ENCODE data around the gene FAM83E. TPM values are rescaled to one million over a fixed set of nuclear protein-coding genes. Genes with fewer than 3 reads are reported as not detected.

FAM83E gene
- total and polyA plus RNA-seq, 2 experiments from 2014 or later: 1.0 to 2.3 TPM

GRCh38 chr19:48598996-48599700 is 15.7 kb downstream of the FAM83E start (continued):
- TF ChIP-seq, protein P1, sequence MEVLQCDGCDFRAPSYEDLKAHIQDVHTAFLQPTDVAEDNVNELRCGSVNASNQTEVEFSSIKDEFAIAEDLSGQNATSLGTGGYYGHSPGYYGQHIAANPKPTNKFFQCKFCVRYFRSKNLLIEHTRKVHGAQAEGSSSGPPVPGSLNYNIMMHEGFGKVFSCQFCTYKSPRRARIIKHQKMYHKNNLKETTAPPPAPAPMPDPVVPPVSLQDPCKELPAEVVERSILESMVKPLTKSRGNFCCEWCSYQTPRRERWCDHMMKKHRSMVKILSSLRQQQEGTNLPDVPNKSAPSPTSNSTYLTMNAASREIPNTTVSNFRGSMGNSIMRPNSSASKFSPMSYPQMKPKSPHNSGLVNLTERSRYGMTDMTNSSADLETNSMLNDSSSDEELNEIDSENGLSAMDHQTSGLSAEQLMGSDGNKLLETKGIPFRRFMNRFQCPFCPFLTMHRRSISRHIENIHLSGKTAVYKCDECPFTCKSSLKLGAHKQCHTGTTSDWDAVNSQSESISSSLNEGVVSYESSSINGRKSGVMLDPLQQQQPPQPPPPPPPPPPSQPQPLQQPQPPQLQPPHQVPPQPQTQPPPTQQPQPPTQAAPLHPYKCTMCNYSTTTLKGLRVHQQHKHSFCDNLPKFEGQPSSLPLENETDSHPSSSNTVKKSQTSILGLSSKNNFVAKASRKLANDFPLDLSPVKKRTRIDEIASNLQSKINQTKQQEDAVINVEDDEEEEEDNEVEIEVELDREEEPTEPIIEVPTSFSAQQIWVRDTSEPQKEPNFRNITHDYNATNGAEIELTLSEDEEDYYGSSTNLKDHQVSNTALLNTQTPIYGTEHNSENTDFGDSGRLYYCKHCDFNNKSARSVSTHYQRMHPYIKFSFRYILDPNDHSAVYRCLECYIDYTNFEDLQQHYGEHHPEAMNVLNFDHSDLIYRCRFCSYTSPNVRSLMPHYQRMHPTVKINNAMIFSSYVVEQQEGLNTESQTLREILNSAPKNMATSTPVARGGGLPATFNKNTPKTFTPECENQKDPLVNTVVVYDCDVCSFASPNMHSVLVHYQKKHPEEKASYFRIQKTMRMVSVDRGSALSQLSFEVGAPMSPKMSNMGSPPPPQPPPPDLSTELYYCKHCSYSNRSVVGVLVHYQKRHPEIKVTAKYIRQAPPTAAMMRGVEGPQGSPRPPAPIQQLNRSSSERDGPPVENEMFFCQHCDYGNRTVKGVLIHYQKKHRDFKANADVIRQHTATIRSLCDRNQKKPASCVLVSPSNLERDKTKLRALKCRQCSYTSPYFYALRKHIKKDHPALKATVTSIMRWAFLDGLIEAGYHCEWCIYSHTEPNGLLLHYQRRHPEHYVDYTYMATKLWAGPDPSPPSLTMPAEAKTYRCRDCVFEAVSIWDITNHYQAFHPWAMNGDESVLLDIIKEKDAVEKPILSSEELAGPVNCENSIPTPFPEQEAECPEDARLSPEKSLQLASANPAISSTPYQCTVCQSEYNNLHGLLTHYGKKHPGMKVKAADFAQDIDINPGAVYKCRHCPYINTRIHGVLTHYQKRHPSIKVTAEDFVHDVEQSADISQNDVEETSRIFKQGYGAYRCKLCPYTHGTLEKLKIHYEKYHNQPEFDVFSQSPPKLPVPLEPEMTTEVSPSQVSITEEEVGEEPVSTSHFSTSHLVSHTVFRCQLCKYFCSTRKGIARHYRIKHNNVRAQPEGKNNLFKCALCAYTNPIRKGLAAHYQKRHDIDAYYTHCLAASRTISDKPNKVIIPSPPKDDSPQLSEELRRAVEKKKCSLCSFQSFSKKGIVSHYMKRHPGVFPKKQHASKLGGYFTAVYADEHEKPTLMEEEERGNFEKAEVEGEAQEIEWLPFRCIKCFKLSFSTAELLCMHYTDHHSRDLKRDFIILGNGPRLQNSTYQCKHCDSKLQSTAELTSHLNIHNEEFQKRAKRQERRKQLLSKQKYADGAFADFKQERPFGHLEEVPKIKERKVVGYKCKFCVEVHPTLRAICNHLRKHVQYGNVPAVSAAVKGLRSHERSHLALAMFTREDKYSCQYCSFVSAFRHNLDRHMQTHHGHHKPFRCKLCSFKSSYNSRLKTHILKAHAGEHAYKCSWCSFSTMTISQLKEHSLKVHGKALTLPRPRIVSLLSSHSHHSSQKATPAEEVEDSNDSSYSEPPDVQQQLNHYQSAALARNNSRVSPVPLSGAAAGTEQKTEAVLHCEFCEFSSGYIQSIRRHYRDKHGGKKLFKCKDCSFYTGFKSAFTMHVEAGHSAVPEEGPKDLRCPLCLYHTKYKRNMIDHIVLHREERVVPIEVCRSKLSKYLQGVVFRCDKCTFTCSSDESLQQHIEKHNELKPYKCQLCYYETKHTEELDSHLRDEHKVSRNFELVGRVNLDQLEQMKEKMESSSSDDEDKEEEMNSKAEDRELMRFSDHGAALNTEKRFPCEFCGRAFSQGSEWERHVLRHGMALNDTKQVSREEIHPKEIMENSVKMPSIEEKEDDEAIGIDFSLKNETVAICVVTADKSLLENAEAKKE (CRISPR knock-in tag; IDR thresholded peaks at IDR 0.05): no peak

GRCh38 chr19:48596679-48597465 is 18.0 kb downstream of the FAM83E start:
- DNase-seq (ENCODE audit: low spot score) (no peak), ATAC-seq (no peak)
- Histone ChIP-seq H3K27ac (ENCODE audit: low read depth) (no peak overlapping the region), H3F3A (replicated peaks; ENCODE audit: low read depth) (no peaks in the 10 kb centered on the region), H3K4me1 (ENCODE audit: insufficient read depth) (no peaks in the 10 kb centered on the region), H3K36me3 (ENCODE audit: insufficient read depth) (no peaks in the 10 kb centered on the region), H3K9me2 (ENCODE audit: insufficient read depth) (no peaks in the 10 kb centered on the region), H3K4me2 (no peak overlapping the region), H3K27me3 (ENCODE audit: insufficient read depth) (no peaks in the 10 kb centered on the region), H2AFZ (no peak overlapping the region), H3K4me3 (no peak overlapping the region), H3K79me2 (replicated peaks; ENCODE audit: insufficient read depth) (no peaks in the 10 kb centered on the region), H4K20me1 (replicated peaks; ENCODE audit: insufficient read depth) (no peaks in the 10 kb centered on the region)
- H3K36me3 Mint-ChIP-seq (ENCODE audit: low read depth): no peaks in the 10 kb centered on the region; the same call in 2 of the 3 replicates
- no peak overlapping the region for H3K4me3 Mint-ChIP-seq
- no peaks in the 10 kb centered on the region for H3K9me3 Mint-ChIP-seq
- H3K4me1 Mint-ChIP-seq: no peaks in the 10 kb centered on the region
- H3K27me3 Mint-ChIP-seq (ENCODE audit: insufficient read depth, low read depth, poor library complexity): peaks cover 5% of the 10 kb centered on the region
- H3K27ac Mint-ChIP-seq: no peak overlapping the region
- TF ChIP-seq, protein P1 (CRISPR knock-in tag; IDR thresholded peaks at IDR 0.05): no peak
- TF ChIP-seq, protein P2, sequence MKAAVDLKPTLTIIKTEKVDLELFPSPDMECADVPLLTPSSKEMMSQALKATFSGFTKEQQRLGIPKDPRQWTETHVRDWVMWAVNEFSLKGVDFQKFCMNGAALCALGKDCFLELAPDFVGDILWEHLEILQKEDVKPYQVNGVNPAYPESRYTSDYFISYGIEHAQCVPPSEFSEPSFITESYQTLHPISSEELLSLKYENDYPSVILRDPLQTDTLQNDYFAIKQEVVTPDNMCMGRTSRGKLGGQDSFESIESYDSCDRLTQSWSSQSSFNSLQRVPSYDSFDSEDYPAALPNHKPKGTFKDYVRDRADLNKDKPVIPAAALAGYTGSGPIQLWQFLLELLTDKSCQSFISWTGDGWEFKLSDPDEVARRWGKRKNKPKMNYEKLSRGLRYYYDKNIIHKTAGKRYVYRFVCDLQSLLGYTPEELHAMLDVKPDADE (IDR thresholded peaks at IDR 0.05): no peak
- TF ChIP-seq ZNF331 (CRISPR knock-in tag; IDR thresholded peaks at IDR 0.05; ENCODE audit: low read depth) (no peak), EZH2 (IDR thresholded peaks at IDR 0.05; ENCODE audit: low read depth, unreplicated experiment) (no peak), JUNB (IDR thresholded peaks at IDR 0.05; ENCODE audit: unreplicated experiment) (no peak), STAT1 (IDR thresholded peaks at IDR 0.05; ENCODE audit: unreplicated experiment) (no peak)
